BE2C (cell line): ENCODE measurements around the gene NR3C1.

ENCODE experiments used
- DNase-seq: peaks from one replicate; pipeline ENCODE4 v3.0.0-alpha.2; 2020
- H3K27me3 ChIP-seq: fragments of 250-450 bp; sonication (Bioruptor Pico); 2 replicates; pipeline ENCODE4 v1.5.1; 2020; ENCODE audit warnings: mild to moderate bottlenecking
- H3K36me3 ChIP-seq: fragments of 250-450 bp; sonication (Bioruptor Pico); 2 replicates; pipeline ENCODE4 v1.5.1; 2020; ENCODE audit warnings: mild to moderate bottlenecking
- H3K4me1 ChIP-seq: fragments of 250-450 bp; sonication (Bioruptor Pico); 2 replicates; pipeline ENCODE4 v1.5.1; 2020
- H3K4me3 ChIP-seq: 2 replicates; pipeline ENCODE4 v1.5.1; 2011; ENCODE audit warnings: low read depth, low read length
- H3K9me3 ChIP-seq: fragments of 250-450 bp; sonication (Bioruptor Pico); 2 replicates; pipeline ENCODE4 v1.5.1; 2020
- CTCF ChIP-seq: IDR thresholded peaks from 2 replicates; pipeline ENCODE4 v1.5.1; 2012; ENCODE audit warnings: mild to moderate bottlenecking, low read depth, low read length

NR3C1 gene

GRCh38 chr5:143243103-143243502 is 160.4 kb downstream of the NR3C1 start:
- Histone ChIP-seq H3K36me3 (no peaks in the 10 kb centered on the region), H3K4me1 (peaks cover 7% of the 10 kb centered on the region), H3K27me3 (no peaks in the 10 kb centered on the region), H3K4me3 (no peak overlapping the region), H3K9me3 (no peaks in the 10 kb centered on the region)
- DNase-seq: no peak
- TF ChIP-seq CTCF: no peak

GRCh38 chr5:143241892-143242291 is 161.6 kb downstream of the NR3C1 start:
- DNase-seq: no peak
- H3K4me1 ChIP-seq: peaks cover 7% of the 10 kb centered on the region
- TF ChIP-seq CTCF: no peak

GRCh38 chr5:143239882-143240518 is 163.5 kb downstream of the NR3C1 start:
- Histone ChIP-seq H3K4me3 (no peak overlapping the region), H3K27me3 (no peaks in the 10 kb centered on the region), H3K36me3 (no peaks in the 10 kb centered on the region), H3K4me1 (no peaks in the 10 kb centered on the region; the same call in 1 of the 2 replicates), H3K9me3 (no peaks in the 10 kb centered on the region)
- no peak for DNase-seq
- TF ChIP-seq CTCF: no peak

More at GRCh38 chr5:143241892-143242291, 161.6 kb downstream of the NR3C1 start:
- no peaks in the 10 kb centered on the region for H3K9me3 ChIP-seq
- no peaks in the 10 kb centered on the region for H3K36me3 ChIP-seq
- no peaks in the 10 kb centered on the region for H3K27me3 ChIP-seq
- H3K4me3 ChIP-seq: no peak overlapping the region

- no peaks in the 10 kb centered on the region; the same call in 1 of the 2 replicates for H3K4me1 ChIP-seq
- no peak overlapping the region for H3K4me3 ChIP-seq
- no peaks in the 10 kb centered on the region for H3K36me3 ChIP-seq
- no peaks in the 10 kb centered on the region for H3K9me3 ChIP-seq
- H3K27me3 ChIP-seq: no peaks in the 10 kb centered on the region
- TF ChIP-seq CTCF: no peak
- DNase-seq: no peak
Measured at GRCh38 chr5:143238620-143239019, 164.9 kb downstream of the NR3C1 start.

GRCh38 chr5:143237664-143238063 is 165.8 kb downstream of the NR3C1 start:
- H3K27me3 ChIP-seq: no peaks in the 10 kb centered on the region
- no peak for DNase-seq
- TF ChIP-seq CTCF: no peak
- no peak overlapping the region for H3K4me3 ChIP-seq
- H3K36me3 ChIP-seq: no peaks in the 10 kb centered on the region
- H3K9me3 ChIP-seq: no peaks in the 10 kb centered on the region
- H3K4me1 ChIP-seq: no peaks in the 10 kb centered on the region; the same call in 1 of the 2 replicates

GRCh38 chr5:143236682-143237081 is 166.8 kb downstream of the NR3C1 start:
- DNase-seq: no peak
- no peaks in the 10 kb centered on the region for H3K36me3 ChIP-seq
- H3K4me3 ChIP-seq: no peak overlapping the region
- H3K27me3 ChIP-seq: no peaks in the 10 kb centered on the region
- H3K4me1 ChIP-seq: no peaks in the 10 kb centered on the region; the same call in 1 of the 2 replicates
- TF ChIP-seq CTCF: no peak
- no peaks in the 10 kb centered on the region for H3K9me3 ChIP-seq
